Cerebellar cortex (tissue), 1 donor: ENCODE data around the gene IL16.
"Not testable (repeated sequence)": the region's sequence is repeated elsewhere in the genome, so short reads cannot be mapped to it uniquely, and the experiment has no call there.

ENCODE experiments used
- DNase-seq: peaks from one replicate; pipeline ENCODE4 v3.0.0-alpha.2; 2015; ENCODE audit warnings: low spot score

Gene IL16

DNA sequence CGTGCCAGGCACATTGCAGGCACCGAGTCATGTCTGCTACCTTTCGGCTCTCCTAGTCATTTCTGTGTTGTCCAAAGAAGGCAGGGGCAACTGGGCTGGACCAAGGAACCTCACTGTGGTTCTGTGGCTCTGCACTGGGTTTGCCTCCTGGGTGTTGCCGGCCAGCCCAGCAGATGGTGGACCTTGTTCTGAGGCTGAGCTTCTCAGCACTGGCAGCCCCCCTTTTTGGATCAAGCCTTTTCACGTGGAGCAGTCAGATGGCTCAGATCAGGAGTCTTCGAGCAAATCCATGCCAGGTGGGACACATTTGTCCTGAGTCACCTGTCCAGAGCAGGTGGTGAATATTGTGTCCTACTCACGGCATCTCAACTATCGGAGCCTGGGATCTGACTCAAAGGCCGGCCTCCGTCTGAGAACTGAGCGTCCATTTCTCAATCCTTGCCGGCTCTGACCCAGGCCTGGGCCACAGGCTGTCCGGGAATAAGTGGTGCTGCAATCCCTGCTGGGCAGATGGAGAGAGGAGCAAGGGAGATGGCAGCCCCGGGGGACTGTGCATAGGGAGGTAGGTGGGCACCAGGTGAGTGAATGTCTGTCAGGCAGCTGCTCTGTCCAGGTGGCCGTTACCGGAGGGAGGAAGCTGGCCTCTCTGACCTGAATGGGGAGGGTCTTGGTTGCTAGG lies at the start of gene IL16:
Gene IL16, plus strand, starts transcription at position 304 of the 679 bp plus-strand sequence. CDS start 28,521 bp downstream, outside the sequence.
- peak; percentile 99 for DNase-seq

DNA sequence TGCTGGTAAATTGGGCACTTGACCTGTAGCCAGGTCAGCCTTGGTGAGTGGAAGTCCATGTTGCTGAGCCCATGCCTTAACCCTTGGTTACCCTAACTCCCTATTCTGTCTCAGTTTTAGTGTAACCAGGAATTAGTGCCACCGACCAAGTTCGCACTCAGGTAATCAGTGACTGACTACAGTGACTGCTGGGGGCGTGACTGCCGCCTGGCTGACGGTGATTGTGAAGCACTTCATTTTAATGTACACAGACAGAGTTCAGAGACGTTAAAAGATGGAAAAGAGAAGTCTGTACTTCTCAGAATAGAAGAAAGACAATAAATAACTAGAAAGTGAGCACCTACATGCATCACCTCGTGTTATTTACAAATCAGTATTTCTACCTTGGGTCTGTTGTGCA lies 45.3 kb upstream of the IL16 start:
- DNase-seq: no peak

DNA sequence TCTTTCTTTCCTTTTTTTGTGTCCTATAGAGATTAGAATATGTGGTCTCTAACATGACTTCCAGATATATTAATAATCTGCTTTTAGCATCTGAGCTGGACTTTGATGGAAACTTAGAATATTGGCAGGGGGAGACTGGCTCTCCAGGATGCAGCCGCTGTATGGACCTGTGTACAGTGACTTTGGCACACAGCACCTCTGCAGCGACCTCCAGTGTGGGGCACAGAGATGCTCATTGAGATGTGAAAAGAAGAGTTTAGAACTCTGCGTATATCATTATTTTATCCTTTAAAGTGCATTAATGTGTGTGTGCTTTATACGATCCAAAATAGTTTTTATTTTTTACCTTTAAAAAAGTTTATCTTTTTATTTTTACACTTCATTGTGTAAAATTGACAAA lies 44.3 kb upstream of the IL16 start:
- DNase-seq: no peak

DNA sequence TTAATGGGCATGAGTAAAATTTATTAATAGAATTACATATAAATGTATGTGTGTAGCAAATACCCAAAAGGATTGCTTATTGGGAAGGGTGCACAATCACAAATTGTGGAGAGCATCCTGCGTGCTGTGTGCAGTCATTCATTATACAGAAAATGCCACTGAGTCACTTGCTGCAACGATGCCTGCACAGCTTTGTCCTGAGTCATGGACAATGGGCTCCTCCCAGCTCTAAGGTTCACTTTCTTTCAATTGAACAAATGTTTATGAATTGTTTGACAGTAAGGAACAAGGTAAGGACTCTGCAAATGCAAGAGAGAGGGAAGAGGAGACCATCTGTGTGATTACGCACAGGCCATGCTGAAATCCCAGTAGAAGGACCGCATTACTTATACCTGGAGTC lies 43.9 kb upstream of the IL16 start:
- no peak for DNase-seq

DNA sequence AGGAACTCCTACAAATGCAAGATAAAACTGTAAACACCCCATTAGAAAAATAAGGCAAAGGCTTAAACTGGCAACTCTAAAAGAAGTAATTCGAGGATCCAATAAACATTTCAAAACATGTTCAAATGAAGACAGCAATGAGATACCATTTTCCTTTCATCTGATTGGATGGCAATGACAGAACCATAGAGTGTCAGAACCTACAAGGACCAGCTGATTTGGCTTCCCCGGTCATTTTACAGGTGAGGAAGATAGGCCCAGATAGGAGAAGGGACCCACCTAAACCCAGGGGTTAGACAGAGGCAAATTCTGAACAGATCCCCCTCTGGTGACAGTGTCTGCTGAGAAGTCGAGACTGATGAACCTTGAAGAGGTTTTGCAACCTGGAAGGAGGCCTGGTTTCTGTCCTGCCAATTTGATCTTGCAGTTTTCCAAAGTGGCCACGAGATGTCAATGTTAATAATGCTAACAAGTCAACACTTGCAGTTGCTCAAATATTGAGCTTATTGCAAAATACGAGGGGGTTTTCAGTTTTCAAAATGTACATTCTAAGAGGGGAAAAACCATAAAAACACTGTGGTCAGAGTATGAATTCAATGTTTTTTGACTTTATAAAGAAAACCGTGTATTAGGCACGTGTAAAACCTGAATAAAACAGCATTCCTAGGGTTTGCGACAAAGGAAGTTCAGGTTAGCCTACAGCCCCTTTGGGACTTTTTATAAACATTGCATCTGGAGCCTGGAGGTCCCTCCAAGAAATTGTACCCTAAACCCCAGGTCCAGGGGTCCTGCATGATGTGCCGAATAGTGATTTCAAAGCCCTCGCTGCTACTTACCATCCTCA lies 41.1 kb upstream of the IL16 start:
- peak; percentile 90 for DNase-seq

DNA sequence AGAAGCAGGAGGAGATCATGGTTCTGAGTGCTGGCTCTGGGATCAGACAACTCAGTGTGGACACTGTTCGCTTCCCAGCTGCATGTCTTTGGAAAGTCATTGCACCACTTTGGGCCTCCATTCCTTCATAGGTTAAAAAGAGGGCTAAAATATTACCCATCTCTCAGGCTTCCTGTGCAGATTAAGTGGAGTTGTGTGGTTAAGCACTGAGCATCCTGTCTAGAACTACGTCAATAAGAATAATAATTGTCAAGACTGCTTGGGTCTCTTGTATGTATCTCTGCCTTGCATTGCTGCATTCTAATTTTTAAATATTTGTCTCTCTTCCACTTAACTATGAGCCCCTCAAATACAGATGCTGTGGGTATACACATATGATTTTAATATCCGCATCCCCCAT lies 40.4 kb upstream of the IL16 start:
- no peak for DNase-seq

DNA sequence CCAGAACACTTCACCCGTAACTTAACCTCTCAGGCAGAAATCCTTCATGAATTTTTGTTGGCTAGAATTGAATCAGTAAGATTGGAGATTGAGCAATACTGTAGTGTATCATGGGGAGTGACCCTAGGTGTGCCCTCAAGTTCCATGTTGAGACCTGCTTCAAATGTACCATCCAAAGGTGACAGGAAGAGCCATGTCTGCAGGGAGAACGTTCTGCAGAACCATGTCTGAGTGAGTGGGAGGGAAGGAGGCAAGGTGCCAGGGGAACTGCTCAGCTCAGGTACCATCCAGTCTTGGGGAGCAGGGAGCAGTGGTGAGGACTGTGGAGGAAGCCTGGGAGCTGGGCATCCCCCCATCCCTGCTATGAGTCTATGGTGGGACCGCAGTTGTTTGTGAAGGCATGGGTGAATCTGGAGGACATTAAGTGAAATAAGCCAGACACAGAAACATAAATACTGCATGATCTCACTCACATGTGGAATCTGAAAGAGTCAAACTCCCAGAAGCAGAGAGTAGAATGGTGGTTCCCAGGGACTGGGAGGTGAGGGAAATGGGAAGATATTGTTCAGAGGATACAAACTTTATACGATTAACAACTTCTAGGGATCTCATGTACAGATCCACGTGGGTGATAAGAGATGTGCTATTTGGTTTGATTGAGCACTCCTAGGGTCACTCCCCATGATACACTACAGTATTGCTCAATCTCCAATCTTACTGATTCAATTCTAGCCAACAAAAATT lies 39.3 kb upstream of the IL16 start:
- no peak for DNase-seq

DNA sequence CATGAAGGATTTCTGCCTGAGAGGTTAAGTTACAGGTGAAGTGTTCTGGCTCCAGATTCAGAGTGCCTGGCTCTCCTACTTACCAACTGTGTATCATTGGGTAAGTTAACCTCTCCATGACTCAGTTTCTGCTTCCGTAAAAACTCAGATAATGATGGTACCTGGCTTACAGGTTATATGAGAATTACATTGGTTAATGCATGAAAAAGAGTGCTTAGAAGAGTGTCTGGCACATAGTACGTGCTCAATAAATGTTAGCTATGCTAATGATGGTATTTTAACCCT lies 38.8 kb upstream of the IL16 start:
- DNase-seq: no peak

DNA sequence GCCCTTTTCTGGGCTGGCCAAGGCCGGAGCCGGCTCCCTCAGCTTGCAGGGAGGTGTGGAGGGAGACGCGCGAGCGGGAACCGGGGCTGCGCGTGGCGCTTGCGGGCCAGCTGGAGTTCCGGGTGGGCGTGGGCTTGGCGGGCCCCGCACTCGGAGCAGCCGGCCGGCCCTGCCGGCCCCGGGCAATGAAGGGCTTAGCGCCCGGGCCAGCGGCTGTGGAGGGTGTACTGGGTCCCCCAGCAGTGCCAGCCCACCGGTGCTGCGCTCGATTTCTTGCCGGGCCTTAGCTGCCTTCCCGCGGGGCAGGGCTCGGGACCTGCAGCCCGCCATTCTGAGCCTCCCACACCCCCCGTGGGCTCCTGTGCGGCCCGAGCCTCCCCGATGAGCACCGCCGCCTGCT lies 38.1 kb upstream of the IL16 start:
- DNase-seq: not testable (repeated sequence)

DNA sequence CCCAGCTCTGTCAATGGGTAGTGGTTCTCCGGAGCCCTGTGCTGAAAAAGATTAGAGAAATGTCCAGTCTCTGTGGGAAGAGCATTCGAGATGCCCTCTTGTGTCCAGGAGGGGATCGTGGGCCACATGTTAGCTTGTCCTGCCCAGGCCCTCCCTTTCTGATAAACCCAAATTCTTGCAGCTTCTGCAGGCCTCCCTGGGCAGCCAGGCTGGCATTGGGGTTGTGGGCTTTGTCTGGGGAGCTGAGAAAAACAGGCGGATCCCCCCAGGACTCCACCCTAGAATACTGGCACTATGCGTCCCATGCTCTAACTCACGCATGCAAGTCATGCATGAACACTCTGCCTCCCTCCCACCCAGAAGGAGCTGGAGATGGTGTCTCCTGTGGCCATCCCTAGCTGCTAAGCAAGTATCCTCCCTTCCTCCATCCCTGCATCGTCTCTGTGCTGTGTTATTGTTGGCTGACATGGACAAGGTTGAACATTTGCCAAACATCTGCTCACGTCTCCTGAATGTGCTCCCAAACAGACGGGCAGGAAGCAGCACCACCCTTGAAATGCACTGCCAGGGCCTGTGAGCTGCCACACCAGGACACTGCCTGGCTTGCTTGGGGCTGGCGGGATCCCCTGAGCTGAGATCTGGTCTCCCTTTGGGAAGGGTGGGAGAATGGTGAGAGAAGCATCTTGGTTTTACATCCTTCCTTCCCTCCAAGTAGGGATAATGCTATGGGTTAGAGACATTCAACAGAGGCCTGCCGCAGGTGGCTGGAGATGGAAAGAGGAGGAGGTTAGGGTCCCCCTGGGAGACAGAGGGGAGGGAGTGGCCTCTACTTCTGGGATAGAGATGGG lies 36.1 kb upstream of the IL16 start:
- DNase-seq: no peak

DNA sequence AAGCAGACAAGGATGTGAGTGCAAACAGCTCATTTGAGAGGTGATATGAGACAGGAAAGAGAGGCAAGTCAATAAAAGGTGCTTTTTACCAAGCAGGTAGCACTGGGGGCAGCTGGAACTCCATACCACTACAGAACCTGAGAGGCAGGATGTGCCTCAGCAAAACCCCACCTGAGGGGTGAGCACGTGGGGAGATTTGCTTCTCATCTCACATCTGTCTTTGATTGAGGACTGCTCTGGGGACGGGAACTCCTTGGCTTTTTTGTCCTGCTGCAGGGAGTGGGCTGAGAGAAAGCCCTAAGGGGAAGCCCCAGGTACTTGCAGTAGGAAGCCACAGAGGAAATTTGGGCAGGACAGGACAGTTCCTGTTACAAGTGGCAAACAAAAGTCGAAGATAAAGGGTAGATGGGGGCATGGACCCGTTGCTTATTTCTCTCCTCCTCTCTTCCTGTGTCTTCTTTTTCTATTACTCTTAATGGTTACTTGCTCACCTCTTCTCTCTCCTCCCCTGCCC lies 35.5 kb upstream of the IL16 start:
- DNase-seq: no peak

DNA sequence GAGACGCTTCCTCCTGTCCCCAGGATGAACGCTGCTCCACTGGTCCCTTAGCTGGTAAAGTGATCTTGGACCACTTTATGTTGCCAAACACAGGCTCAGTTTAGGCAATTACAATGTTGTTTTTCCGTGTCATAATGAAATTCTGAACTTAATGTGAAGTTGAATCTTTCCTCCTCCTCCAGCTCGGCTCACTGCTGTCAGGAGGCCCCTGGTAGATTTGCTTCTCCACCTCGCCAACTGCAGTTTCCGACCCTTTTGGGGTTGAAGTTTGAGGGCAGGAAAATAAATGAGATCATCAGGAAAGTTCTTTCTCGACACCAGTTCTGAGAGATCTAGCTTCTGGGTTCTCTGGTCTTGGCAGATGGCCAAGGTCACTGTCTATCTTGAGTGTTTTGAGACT lies 34.8 kb upstream of the IL16 start:
- no peak for DNase-seq

DNA sequence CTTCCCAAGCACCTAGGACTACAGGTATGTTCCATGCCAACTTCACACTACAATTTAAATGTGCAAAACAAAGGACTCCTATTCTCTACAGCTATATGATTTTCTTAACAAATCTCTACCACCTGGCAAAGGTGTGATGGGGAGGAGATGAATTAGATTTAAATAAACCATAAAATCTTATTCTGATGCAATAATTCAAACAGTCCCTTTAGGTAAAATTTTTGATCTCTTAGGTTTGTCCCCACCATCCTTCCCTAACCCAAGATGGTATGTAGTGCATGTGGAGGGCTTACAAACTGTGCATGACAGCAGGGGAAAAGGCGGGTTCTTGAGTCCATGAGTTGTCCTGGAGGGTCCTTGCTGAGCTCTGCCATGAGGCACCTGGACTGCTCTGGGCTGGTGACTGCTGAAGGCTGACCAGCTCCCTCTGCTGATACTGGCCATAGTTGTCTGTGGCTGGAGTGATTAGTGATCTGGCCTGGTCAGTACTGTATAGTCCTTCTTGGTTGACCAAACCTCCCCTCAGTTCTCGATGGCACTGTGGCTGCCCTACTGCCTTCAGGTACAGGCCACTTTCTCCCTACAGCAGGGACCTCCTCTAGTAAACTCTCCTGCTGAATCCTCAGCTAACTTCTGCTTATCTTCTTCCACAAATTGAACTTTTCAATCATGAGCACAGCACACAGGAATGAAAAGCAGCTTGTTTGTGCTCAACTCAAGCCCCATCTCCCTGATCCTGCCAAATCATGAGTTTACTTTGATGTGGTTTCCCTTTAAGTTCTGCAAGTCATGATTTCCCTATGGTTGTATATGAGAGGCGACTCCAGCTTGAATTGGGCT lies 32.5 kb upstream of the IL16 start:
- DNase-seq: peak; percentile 23

DNA sequence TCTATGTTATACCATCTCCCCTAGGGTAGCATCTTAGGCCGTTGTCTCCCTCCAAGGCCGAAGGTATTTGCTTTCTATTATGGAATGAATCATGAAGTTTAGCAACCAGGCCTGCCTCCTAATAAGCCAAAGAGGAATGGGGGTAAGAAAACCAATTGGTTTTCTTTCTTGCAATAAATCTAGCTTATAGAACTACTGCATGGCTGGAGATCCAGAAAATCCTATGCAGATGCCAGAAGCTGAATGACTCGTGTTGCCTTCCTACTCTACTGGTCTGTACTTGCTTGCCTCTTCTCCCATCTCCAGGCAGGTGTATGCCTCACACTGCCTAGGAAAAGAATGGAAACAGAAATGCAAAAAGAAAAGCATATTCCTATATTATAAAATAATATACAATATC lies 31.1 kb upstream of the IL16 start:
- no peak for DNase-seq

DNA sequence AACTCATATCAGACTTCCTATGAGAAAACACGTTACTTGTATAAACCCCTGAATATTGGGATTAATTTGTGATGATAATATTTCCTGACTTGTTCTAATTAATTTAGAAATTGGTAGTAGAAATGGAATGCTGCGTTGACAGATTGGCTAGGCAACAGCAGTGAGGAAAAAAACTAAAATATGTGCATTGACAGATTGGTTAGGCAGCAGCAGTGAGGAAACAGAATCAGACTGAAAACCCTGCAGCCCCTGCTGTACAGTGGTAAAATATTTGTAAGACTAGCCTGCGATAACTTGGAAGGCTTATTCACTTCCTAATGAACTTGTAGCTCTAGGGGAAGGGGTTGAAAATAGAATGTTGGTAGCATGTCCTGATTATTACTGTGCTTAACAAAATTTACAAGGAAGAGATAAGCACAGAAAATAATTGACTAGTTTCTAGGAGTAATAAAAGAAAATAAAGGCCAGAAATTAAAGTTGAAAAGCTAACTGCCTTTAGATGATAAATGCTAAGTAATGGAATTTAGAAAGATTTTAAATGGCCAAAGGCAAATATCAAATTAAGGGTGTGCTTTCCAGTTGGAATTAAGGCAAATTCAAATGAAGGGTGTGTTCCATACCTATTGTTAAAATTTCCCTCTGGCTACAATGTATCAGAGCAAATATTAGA lies 29.9 kb upstream of the IL16 start:
- DNase-seq: no peak

DNA sequence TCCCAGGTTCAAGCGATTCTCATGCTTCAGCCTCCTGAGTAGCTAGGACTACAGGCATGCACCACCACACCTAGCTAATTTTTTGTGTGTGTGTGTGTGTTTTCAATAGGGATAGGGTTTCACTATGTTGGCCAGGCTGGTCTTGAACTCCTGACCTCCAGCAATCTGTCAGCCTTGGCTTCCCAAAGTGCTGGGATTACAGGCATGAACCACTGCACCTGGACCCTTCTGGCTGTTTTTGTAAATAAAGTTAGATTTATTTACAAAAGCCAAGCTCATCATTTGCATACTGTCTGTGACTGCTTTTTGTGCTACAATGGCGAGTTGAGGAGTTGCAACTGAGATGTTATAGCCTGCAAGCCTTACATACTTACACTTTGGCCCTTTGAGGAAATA lies 28.6 kb upstream of the IL16 start:
- no peak for DNase-seq

DNA sequence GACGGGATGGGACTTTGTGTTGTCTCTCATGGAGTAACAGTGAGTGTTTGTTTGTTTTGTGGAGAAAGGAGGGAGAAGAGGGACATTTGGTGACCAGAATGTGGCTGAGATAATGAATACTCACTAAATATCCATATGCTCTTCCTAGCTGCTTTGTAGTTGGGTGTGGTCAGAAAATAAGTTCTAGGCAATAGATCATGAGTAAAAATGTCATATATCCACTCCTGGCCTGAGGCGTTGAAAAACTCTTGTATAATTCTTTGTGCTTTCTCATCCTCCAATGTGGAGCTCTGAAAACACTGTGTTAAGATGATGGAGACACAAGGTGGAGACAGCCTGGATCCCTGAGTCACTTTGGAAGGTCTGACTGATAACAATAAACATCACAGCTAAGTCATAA lies 28.0 kb upstream of the IL16 start:
- DNase-seq: no peak

DNA sequence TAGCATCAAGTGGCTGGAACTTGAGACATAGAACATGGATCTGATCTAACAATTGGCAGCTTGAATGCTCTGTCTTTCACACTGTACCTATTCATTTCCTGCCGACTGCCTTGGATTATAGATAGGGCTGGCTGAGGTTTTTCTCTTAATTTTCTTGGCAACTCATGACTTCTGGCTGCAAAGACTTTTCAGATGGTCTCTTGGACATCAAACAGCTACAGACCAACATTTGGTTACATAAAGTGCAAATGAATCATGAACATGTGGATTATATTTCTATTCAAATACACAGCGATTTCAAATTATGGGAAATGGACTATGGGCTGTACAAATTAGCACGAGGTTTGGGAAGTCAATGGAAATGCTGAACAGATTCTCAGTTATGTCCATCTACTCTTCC lies 26.2 kb upstream of the IL16 start:
- no peak for DNase-seq

DNA sequence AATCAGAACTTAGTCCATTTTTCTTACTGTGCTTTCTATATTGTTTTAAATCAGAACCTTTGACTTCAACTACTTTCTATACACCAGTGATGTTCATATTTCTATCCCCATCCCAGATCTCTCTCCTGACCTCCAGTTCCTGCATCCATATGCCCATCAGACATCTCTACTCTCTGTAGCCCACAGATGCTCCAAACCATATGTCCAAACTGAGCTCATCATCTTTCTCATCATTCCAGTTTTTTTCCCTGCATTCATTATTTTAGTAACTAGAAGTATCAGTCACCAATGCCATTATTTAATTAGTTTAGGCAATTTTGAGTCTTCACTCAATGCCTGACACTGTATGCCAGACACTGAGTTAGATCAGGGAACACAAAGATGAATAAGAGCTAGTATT lies 25.4 kb upstream of the IL16 start:
- peak; percentile 60 for DNase-seq

DNA sequence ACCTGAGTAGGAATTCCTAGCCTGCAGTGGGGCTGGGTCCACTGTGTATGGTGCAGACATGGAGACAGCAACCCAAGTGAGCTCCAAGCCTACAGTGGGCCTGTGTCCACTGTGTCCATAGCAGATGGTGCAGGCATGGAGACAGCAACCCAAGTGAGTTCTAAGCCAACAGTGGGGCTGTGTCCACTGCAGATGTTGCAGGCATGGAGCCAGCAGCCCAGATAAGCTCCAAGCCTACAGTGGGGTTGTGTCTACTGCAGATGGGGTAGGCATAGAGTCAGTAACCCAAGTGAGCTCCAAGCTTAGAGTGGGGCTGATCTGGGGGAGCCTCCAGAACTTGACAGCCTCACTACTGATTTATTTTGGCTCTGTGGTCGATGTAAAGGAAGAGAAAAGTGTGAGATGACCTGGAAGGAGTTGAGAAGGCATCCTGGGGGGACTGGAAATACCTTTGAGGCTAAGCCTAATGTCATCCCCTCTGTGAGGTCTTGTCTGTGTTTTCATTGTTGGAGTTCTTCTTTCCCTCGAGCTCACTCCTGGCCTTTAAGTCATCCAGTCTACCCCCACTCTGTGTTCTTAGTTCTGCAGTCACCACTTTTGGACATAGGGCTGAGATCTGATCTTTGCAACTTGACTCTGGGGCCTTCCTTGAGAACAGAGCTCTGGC lies 22.4 kb upstream of the IL16 start:
- DNase-seq: no peak
